RWPE2 (cell line): ENCODE measurements around the gene TENT5C.

Experiments used
- ATAC-seq: fragments of 200-7000 bp; cut with Tn5 transposase; 3 replicates; pipeline ENCODE4 v1.9.1; 2021; ENCODE audit warnings: low read depth
- DNase-seq: peaks from one replicate; pipeline ENCODE4 v3.0.0-alpha.2; 2020; ENCODE audit warnings: low spot score
- H3K27ac ChIP-seq: fragments of 450-650 bp; 2 replicates; pipeline ENCODE4 v1.5.1; 2017; ENCODE audit warnings: mild to moderate bottlenecking; ENCODE audit not compliant: poor library complexity, severe bottlenecking
- H3K27me3 ChIP-seq: fragments of 250-450 bp; sonication (Bioruptor Pico); 2 replicates; pipeline ENCODE4 v1.5.1; 2021; ENCODE audit warnings: mild to moderate bottlenecking, moderate library complexity; ENCODE audit not compliant: insufficient read depth, poor library complexity, severe bottlenecking
- H3K36me3 ChIP-seq: fragments of 250-450 bp; sonication (Bioruptor Pico); 2 replicates; pipeline ENCODE4 v1.5.1; 2020; ENCODE audit warnings: low read depth, mild to moderate bottlenecking, moderate library complexity
- H3K4me1 ChIP-seq: fragments of 250-450 bp; sonication (Bioruptor Pico); 2 replicates; pipeline ENCODE4 v1.5.1; 2021; ENCODE audit warnings: mild to moderate bottlenecking, moderate library complexity; ENCODE audit not compliant: insufficient read depth, poor library complexity, severe bottlenecking
- H3K4me3 ChIP-seq: fragments of 250-450 bp; sonication (Bioruptor Pico); 2 replicates; pipeline ENCODE4 v1.5.1; 2021; ENCODE audit warnings: mild to moderate bottlenecking, moderate library complexity; ENCODE audit not compliant: severe bottlenecking
- H3K9me3 ChIP-seq: fragments of 250-450 bp; sonication (Bioruptor Pico); 2 replicates; pipeline ENCODE4 v1.5.1; 2021; ENCODE audit warnings: mild to moderate bottlenecking, moderate library complexity; ENCODE audit not compliant: severe bottlenecking
- TF ChIP-seq, protein P1 (sequence below): fragments of 450-650 bp; IDR thresholded peaks from one replicate; pipeline ENCODE4 v1.5.1; 2017; ENCODE audit warnings: mild to moderate bottlenecking, moderate library complexity; ENCODE audit not compliant: poor library complexity, severe bottlenecking

TENT5C gene

DNA sequence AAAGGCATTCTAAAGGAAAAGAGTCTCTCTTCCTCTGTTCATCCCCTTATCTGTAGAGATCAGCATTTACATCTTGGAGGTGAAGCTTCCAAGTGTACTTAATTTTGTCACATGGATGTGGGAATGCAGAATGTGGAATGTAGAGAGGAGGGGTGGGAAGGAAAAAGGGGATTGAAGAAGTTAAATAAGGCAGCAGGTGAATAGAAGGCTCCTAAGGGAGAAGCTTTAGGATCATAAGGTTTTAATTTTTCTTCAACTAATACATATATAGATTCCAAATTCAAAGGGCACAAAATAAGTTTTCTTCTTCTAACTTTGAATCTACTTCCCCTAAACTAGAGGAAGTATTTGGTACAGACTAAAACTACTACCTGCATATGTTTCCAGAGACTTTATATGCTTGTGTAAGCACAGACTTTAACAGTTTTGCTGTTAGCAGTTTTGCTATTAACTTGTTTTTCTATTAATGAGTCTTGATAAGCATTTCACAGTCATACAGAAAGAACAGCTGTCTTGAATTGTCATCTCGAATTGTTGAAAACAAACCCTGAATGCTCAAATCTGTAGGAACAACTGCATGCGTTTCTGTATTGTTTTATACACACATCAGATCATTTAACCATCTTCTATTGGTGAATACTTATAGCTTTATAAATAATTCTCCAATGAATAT, 12.7 kb downstream of the TENT5C start:
- TF ChIP-seq, protein P1, sequence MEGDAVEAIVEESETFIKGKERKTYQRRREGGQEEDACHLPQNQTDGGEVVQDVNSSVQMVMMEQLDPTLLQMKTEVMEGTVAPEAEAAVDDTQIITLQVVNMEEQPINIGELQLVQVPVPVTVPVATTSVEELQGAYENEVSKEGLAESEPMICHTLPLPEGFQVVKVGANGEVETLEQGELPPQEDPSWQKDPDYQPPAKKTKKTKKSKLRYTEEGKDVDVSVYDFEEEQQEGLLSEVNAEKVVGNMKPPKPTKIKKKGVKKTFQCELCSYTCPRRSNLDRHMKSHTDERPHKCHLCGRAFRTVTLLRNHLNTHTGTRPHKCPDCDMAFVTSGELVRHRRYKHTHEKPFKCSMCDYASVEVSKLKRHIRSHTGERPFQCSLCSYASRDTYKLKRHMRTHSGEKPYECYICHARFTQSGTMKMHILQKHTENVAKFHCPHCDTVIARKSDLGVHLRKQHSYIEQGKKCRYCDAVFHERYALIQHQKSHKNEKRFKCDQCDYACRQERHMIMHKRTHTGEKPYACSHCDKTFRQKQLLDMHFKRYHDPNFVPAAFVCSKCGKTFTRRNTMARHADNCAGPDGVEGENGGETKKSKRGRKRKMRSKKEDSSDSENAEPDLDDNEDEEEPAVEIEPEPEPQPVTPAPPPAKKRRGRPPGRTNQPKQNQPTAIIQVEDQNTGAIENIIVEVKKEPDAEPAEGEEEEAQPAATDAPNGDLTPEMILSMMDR: no peak
- Histone ChIP-seq H3K4me1 (no peaks in the 10 kb centered on the region), H3K9me3 (no peaks in the 10 kb centered on the region), H3K27ac (no peak overlapping the region), H3K4me3 (no peak overlapping the region), H3K27me3 (peaks cover 15% of the 10 kb centered on the region), H3K36me3 (no peaks in the 10 kb centered on the region)
- ATAC-seq (no peak), DNase-seq (no peak)

DNA sequence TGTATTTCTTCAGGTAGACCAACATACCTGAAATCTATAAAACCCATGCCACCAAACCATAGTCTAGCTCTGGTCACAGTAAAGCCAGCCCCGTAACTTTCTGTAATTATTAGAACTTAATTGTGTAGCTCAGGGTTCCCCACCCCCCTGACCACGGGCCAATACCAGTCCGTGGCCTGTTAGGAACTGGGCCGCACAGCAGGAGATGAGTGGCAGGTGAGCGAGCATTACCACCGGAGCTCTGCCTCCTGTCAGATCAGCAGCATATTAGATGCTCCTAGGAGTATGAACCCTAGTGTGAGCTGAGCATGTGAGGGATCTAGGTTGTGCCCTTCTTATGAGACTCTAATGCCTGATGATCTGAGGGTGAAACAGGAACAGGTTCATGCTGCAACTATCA, 14.6 kb downstream of the TENT5C start:
- TF ChIP-seq, protein P1: no peak
- DNase-seq (no peak), ATAC-seq (no peak)
- H3K9me3 ChIP-seq: no peaks in the 10 kb centered on the region
- H3K27me3 ChIP-seq: peaks cover 15% of the 10 kb centered on the region
- no peaks in the 10 kb centered on the region for H3K36me3 ChIP-seq
- H3K4me1 ChIP-seq: no peaks in the 10 kb centered on the region
- H3K27ac ChIP-seq: no peak overlapping the region
- no peak overlapping the region for H3K4me3 ChIP-seq

DNA sequence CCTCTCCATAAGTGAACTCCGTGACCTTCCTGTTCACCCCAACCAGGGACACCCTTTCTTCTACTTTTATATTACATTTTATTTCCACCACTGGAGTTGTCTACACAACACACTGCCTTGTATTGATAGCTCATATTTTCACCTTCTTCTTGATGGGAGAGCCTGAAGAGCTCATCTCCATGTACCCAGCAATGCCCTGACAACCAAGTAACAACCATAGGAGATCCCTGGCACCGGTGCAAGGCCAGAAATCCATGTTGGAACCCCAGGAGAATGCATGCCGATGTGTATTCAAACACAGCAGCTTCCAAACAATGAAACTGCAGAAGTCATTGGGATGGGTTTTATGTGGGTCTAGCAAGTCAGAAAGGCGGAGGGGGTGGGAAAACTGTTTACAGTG, 15.5 kb downstream of the TENT5C start:
- Histone ChIP-seq H3K4me1 (no peaks in the 10 kb centered on the region), H3K27me3 (peaks cover 15% of the 10 kb centered on the region), H3K36me3 (no peaks in the 10 kb centered on the region), H3K27ac (no peak overlapping the region), H3K9me3 (no peaks in the 10 kb centered on the region), H3K4me3 (no peak overlapping the region)
- ATAC-seq: no peak
- DNase-seq: no peak
- TF ChIP-seq, protein P1: no peak

DNA sequence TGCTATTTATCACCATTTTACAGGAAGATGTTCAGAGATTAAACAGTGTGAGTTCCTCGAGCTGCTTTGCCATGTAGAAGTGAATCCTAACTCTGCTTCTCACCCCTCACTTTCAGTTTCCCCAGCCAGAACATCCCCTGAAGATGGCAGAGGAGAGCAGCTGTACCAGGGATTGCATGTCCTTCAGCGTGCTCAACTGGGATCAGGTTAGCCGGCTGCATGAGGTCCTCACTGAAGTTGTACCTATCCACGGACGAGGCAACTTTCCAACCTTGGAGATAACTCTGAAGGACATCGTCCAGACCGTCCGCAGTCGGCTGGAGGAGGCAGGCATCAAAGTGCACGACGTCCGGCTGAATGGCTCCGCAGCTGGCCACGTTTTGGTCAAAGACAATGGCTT, 16.9 kb downstream of the TENT5C start:
- TF ChIP-seq, protein P1: no peak
- H3K9me3 ChIP-seq: no peaks in the 10 kb centered on the region
- no peak overlapping the region for H3K4me3 ChIP-seq
- H3K36me3 ChIP-seq: no peaks in the 10 kb centered on the region
- ATAC-seq: no peak
- no peak for DNase-seq
- no peaks in the 10 kb centered on the region for H3K4me1 ChIP-seq
- H3K27me3 ChIP-seq: peaks cover 13% of the 10 kb centered on the region
- H3K27ac ChIP-seq: no peak overlapping the region

DNA sequence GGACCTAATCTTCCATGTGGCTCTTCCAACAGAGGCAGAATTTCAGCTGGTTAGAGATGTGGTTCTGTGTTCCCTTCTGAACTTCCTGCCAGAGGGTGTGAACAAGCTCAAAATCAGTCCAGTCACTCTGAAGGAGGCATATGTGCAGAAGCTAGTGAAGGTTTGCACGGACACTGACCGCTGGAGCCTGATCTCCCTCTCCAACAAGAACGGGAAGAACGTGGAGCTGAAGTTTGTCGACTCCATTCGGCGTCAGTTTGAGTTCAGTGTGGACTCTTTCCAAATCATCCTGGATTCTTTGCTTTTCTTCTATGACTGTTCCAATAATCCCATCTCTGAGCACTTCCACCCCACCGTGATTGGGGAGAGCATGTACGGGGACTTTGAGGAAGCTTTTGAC, 17.3 kb downstream of the TENT5C start:
- DNase-seq (no peak), ATAC-seq (no peak)
- H3K36me3 ChIP-seq: no peaks in the 10 kb centered on the region
- no peak overlapping the region for H3K4me3 ChIP-seq
- no peaks in the 10 kb centered on the region for H3K4me1 ChIP-seq
- no peak overlapping the region for H3K27ac ChIP-seq
- H3K9me3 ChIP-seq: no peaks in the 10 kb centered on the region
- H3K27me3 ChIP-seq: peaks cover 11% of the 10 kb centered on the region
- TF ChIP-seq, protein P1: no peak
